ENCODE results near the gene FKBP2. TPM values are rescaled to one million over a fixed set of nuclear protein-coding genes. Genes with fewer than 3 reads are reported as not detected.

Gene FKBP2
- total and polyA plus RNA-seq, 2 of the 13 experiments (the other 11 are each of a cell fraction or from before 2014, with no cell fraction given), result 30.1 to 53.3 TPM

DNA sequence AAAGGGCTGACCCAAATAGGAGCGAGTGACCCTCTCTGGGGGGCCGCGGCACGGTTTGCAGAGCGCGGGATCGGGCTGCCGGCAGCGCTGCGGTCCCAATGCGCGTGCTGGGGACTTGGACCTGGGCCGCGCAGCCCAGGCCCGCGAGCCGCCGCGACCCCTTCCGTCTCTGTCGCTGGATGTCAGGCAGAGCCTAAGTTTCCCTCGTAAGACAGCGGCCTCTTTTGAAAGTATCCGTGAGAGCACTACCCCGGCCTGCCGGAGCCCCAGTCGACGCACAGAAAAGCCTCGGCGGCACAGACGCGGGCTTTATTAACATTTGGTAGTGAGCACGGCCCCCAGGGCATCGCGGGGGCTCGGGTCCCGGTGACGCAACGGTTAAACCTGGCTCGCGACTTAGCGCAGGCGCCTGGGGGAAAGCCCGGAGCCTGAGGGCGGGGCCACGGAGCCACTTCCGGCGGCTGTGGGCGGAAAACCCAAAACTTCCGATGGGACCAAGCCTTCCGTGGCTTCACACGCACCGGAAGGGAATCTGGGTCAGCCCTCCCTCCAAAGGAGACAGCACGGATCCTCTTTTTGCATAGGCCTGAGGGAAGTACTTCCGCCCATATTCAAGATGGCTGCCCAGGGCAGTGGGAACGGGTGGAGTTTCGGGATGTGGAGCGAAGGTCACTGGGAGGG lies 28.8 kb downstream of the FKBP2 start (continued):
- peak; percentile 95 for TF ChIP-seq AGO2 (optimal IDR thresholded peaks at IDR 0.05; ENCODE audit: low read depth, low read length)
- peak; percentile 99 for TF ChIP-seq GABPA (IDR thresholded peaks at IDR 0.05; ENCODE audit: low read depth, low read length)
- TF ChIP-seq GABPA (CRISPR knock-in tag; IDR thresholded peaks at IDR 0.05; ENCODE audit: low read depth), result peak; percentile 98
- no peak for TF ChIP-seq RCOR2 (CRISPR knock-in tag; IDR thresholded peaks at IDR 0.05)
- no peak for TF ChIP-seq SP140L (CRISPR knock-in tag; IDR thresholded peaks at IDR 0.05; ENCODE audit: borderline replicate concordance)
- TF ChIP-seq ZNF101 (CRISPR knock-in tag; IDR thresholded peaks at IDR 0.05; ENCODE audit: borderline replicate concordance, low read depth), result no peak
- TF ChIP-seq, protein P1, sequence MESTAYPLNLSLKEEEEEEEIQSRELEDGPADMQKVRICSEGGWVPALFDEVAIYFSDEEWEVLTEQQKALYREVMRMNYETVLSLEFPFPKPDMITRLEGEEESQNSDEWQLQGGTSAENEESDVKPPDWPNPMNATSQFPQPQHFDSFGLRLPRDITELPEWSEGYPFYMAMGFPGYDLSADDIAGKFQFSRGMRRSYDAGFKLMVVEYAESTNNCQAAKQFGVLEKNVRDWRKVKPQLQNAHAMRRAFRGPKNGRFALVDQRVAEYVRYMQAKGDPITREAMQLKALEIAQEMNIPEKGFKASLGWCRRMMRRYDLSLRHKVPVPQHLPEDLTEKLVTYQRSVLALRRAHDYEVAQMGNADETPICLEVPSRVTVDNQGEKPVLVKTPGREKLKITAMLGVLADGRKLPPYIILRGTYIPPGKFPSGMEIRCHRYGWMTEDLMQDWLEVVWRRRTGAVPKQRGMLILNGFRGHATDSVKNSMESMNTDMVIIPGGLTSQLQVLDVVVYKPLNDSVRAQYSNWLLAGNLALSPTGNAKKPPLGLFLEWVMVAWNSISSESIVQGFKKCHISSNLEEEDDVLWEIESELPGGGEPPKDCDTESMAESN (CRISPR knock-in tag; conservative IDR thresholded peaks at IDR 0.05), result no peak
- no peak for TF ChIP-seq PHF5A (CRISPR knock-in tag; IDR thresholded peaks at IDR 0.05; ENCODE audit: low read depth, unreplicated experiment)
- no peak; the same call in 1 of the 2 replicates for TF ChIP-seq ZNF460 (CRISPR knock-in tag; IDR thresholded peaks at IDR 0.05; ENCODE audit: borderline replicate concordance)
- TF ChIP-seq, protein P2, sequence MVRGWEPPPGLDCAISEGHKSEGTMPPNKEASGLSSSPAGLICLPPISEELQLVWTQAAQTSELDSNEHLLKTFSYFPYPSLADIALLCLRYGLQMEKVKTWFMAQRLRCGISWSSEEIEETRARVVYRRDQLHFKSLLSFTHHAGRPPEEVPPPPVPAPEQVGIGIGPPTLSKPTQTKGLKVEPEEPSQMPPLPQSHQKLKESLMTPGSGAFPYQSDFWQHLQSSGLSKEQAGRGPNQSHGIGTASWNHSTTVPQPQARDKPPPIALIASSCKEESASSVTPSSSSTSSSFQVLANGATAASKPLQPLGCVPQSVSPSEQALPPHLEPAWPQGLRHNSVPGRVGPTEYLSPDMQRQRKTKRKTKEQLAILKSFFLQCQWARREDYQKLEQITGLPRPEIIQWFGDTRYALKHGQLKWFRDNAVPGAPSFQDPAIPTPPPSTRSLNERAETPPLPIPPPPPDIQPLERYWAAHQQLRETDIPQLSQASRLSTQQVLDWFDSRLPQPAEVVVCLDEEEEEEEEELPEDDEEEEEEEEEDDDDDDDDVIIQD (CRISPR knock-in tag; IDR thresholded peaks at IDR 0.05; ENCODE audit: low read depth), result peak; percentile 47; the same call in 1 of the 2 replicates
- no peak for TF ChIP-seq WIZ (CRISPR knock-in tag; IDR thresholded peaks at IDR 0.05)
- no peak for TF ChIP-seq ZNF20 (CRISPR knock-in tag; IDR thresholded peaks at IDR 0.05)
- peak; percentile 0; the same call in 1 of the 2 replicates for TF ChIP-seq ZNF234 (CRISPR knock-in tag; conservative IDR thresholded peaks at IDR 0.05)
- TF ChIP-seq SNAPC2 (CRISPR knock-in tag; IDR thresholded peaks at IDR 0.05), result peak; percentile 66; the same call in 1 of the 2 replicates
- TF ChIP-seq, protein P3, sequence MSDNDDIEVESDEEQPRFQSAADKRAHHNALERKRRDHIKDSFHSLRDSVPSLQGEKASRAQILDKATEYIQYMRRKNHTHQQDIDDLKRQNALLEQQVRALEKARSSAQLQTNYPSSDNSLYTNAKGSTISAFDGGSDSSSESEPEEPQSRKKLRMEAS (IDR thresholded peaks at IDR 0.05), result peak; percentile 47; the same call in 1 of the 2 replicates
- TF ChIP-seq, protein P4, sequence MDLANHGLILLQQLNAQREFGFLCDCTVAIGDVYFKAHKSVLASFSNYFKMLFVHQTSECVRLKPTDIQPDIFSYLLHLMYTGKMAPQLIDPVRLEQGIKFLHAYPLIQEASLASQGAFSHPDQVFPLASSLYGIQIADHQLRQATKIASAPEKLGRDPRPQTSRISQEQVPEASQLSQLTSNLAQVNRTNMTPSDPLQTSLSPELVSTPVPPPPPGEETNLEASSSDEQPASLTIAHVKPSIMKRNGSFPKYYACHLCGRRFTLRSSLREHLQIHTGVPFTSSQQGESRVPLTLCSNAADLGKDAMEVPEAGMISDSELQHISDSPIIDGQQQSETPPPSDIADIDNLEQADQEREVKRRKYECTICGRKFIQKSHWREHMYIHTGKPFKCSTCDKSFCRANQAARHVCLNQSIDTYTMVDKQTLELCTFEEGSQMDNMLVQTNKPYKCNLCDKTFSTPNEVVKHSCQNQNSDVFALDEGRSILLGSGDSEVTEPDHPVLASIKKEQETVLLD (CRISPR knock-in tag; IDR thresholded peaks at IDR 0.05; ENCODE audit: low read depth), result peak; percentile 73; the same call in 1 of the 2 replicates
- TF ChIP-seq, protein P5, sequence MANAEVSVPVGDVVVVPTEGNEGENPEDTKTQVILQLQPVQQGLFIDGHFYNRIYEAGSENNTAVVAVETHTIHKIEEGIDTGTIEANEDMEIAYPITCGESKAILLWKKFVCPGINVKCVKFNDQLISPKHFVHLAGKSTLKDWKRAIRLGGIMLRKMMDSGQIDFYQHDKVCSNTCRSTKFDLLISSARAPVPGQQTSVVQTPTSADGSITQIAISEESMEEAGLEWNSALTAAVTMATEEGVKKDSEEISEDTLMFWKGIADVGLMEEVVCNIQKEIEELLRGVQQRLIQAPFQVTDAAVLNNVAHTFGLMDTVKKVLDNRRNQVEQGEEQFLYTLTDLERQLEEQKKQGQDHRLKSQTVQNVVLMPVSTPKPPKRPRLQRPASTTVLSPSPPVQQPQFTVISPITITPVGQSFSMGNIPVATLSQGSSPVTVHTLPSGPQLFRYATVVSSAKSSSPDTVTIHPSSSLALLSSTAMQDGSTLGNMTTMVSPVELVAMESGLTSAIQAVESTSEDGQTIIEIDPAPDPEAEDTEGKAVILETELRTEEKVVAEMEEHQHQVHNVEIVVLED (CRISPR knock-in tag; IDR thresholded peaks at IDR 0.05; ENCODE audit: borderline replicate concordance), result peak; percentile 90

Measured in HepG2 (cell line).